GM18499 (cell line): ENCODE results near the gene IL10RB.
"Not testable (repeated sequence)": the region's sequence is repeated elsewhere in the genome, so short reads cannot be mapped to it uniquely, and the experiment has no call there.

ENCODE experiments used
- ATAC-seq: cut with Tn5 transposase; IDR thresholded peaks from one replicate; pipeline ENCODE4 v1.9.1; 2021; ENCODE audit warnings: moderate number of reproducible peaks; ENCODE audit not compliant: insufficient read depth, unreplicated experiment

The IL10RB gene

DNA sequence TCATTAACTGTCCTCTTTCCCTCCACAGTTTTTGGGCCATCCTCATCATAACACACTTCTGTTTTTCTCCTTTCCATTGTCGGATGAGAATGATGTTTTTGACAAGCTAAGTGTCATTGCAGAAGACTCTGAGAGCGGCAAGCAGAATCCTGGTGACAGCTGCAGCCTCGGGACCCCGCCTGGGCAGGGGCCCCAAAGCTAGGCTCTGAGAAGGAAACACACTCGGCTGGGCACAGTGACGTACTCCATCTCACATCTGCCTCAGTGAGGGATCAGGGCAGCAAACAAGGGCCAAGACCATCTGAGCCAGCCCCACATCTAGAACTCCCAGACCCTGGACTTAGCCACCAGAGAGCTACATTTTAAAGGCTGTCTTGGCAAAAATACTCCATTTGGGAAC, 30.0 kb downstream of the IL10RB start:
- no peak for ATAC-seq

DNA sequence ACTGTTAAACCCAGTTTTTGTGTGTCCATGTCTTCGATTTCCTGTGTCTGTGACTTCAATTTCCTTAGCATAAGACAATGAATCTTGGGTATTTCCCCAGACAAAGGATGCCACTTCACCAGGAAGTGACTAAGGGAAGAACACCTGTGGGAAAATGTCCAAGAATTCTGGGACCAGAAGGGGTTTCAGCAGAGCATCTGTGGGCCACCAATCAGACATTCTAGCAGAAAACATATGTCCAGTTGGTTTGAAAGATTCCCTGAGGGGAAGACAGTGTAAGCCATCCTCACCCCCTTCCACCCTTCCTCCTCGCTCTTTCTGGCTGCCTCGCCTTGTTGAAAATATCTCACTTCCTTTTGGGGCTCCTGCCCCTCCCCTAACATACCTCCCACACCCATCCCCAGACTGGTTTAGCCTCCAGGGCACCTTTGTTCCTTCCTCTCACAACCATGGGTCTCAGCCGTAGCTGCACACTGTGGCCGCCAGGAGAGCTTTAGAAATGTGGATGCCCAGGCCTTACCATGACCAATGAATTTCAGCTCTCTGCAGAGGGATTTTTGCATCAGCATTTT, 33.1 kb downstream of the IL10RB start:
- no peak for ATAC-seq

DNA sequence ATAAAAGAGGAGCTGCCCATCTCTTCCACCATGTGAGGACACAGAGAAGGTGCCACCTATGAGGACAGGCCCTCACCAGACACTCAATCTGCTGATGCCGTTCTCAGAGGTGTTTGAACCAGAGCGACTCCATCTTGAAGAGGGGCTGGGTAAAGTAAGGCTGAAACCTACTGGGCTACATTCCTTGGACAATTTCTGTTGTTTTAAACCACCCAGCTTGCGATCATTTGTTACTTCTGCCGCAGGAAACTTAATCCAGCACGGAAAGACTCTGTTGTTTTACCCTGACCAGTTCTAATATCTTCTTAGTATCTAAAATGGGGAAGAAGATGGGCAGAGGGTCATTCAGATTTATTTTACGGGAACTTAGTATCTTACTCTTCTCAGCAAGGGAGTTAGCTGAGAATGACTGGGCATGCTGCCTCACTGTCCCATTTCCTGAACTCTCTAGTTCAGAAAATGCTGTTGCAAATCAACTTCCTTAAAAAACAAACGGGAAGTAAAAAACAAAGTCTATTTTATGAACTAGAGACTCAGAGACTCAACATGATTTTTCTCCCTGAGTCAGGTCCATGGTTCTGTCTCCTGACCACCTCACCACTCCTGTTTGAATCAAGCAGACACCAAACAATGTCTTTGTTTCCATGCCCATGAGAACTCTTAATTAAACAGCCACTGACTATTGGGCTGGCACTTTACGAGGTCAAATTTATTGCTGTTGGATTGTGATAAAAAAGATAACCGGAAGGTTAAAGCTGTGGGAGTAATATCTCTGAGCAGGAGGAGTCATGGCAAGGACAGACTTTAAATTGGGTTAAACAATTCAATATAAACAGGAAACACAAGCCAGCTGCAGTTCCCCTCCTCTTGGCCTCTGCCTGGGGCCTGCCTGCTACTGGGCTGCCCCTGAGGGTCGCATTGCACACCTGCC, 34.8 kb downstream of the IL10RB start:
- no peak for ATAC-seq

DNA sequence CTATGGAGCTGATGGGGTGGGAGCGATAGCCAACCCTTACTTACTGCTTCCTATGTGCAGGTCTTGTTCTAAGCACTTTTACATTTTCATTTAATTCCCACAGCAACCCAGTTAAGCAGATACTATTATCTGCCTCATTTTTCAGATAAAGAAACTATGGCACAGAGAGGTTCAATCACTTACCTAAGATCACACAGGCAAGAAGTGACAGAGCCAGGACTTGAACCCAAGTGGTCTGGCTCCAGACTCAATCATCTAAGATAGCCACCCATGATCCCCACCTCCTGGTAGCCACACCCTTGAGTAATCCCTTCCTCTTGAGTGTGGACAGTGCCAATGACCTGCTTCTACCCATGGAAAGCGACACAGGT, 35.5 kb downstream of the IL10RB start:
- ATAC-seq, result no peak

DNA sequence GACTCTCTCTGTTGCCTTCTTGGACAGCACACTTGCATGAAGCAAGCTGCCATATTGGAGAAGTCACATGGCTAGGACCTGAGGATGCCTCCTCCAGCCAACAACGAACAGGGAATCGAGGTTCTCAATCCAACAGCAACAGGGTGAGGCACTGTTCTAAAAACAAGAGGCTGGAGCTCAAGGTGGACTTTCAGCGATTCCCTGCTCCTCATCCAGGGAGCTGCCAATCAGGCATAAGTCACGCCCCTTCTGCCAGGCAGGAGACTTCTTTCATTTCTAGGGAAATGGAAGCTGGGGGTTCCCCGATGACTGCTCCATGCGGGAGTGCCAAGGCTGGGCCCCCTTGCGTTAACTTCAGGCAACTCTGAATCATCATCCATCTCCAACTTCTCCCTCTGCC, 35.9 kb downstream of the IL10RB start:
- ATAC-seq, result no peak

DNA sequence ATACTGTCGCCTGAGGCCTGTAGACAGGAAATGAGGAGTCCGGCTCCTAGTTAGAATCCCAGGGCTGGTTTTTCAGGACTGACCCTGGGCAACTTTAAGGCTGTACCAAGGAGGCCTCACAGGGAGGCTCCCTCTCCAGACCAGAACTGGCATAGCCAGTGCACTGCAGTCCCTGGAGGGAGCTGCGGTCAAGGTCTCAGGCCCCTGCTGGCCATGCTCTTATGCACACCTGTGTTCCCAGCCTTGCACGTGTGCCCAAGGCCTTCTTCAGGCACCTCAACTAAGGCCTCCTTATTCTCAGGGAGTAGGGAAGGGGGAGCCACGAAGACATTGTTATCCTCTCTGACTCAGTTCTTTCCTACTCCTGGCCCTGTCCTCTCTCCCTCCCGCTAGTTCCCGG, 36.6 kb downstream of the IL10RB start:
- ATAC-seq, result no peak

DNA sequence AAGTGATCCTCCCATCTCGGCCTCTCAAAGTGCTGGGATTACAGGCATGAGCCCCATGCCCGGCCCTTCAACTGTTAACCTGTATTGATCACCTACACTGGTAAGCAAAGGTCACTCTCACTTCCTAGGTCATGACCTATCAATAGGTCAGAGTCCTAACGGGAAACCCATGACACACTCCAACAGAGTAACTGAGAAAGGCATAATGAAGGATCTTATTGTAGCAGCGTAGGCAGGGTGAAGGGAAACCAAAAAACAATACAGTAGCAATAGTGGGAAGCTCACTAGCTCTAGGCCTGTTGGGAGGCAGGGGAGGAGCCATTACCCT, 39.1 kb downstream of the IL10RB start:
- ATAC-seq, result no peak

DNA sequence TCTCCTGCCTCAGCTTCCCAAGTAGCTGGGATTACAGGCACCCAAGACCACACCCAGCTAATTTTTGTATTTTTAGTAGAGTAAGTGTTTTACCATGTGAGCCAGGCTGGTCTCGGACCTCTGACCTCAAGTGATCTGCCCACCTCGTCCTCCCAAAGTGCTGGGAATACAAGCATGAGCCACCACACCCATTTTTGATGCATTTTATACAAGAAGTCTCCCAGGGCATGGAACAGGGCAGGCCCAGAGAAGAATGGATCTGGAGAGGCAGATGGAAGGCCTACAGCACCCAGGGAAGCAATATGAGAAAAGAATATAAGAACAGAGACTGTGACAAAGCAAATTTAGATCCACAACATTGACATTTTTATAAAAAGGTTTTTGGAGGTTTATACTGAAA, 39.8 kb downstream of the IL10RB start:
- ATAC-seq, result no peak

DNA sequence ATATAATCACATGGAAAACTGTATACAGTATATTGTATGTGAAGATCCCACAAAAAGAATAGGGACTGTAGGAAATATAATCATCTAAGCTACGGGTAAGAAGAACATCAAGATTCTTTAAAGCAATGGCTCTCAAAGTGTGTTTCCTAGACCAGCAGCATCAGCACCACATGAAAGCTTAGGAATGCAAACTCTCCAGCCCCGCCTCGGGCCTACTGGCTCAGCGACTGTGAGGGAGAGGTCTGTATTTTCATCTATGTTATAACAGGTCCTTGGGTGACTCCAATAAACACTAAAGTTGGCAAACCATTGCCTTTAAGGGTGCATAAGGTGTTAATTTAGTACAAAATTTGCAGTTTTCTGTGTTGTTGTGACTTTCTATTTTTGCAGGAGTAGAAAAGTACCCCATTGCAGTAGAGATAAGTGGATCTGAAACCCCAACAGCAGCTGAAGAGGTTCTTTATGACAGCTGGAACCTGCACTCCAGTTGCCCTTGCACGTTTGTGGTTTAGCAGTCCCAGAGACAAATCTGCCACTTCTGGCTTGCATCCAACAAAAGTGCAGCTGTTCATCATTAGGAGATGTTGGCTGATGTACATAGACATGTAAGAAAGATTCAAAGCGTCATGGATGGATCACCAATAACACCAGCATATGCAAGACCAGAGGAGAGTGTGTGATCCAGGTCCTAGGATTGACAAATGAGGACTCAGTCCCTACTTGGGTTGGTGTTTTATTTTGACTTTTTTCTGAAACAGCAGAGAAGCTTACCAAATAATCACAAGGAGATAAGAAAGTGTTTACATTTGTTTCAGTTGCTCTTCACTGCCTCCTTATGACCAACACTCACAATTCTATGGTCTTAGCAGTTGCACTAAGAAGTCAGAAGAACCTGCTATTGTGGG, 42.7 kb downstream of the IL10RB start:
- ATAC-seq, result no peak

DNA sequence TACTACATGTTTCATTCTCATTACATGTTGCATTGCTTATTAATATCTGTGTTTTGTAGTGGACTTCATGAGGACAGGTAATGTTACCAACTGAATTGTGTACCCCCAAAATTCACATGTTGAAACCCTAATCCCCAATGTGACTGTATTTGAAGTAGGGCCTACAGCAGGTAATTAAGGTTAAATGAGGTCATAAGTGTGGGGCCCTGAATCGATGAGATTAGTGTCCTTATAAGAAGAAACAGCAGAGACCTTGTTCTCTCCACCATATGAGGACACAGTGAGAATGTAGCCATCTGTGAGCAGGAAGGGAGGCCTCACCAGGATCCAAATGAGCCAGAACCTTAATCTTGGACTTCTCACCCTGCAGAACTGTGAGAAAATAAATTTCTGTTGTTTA, 43.6 kb downstream of the IL10RB start:
- ATAC-seq, result no peak

DNA sequence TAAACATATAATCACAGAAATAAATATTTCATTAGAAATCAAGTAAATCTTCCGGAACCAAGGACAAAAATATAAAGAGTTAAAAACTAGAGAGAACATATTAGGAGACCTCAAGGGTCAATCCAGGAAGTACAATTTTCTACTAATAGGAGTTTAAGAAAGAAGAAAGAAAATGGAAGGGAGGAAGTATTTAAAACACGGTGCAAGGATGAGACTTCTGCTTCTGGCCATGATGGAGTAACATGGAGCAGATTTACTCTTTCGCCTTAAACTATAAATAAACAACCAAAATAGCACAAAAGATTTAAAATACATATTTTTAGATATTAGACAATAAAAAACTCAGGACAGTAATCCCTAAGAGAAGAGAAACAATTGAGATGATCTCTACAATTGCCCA, 46.0 kb downstream of the IL10RB start:
- ATAC-seq, result no peak

DNA sequence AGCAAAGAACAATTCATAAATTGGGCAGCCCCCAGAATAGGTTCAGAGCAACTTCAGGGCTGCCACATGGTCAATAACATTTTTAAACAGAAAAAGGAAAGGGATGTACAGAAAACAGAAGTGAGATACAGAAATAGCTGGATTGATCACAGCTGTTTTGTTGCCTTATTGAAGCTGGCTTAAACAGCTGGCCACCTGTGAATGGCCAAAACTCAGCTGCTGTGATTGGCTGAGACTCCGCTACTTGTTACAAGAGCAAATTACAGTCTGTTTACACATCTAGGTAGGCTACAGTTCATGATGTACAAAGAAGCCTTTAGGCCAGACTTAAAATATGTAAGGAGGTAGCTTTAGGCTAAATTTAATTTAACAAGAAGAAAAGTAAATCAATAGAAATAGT, 47.0 kb downstream of the IL10RB start:
- ATAC-seq, result no peak

DNA sequence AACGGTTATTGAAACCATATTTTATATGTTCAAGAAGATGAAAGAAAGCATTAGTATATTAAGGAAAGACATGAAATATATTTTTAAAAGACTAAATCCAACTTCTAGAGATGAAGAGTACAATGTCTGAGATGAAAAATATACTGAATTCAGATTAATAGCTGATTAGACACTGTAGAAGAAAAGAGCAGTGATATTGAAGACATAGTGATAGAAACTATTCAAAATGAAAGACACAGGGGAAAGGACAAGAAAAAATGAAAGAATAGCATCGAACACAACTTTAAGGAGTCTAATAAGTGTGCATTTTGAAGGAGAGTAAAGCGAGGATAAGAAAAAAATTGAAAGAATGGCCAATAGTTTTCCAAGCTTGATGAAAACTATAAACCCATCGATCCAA, 47.4 kb downstream of the IL10RB start:
- ATAC-seq, result no peak

DNA sequence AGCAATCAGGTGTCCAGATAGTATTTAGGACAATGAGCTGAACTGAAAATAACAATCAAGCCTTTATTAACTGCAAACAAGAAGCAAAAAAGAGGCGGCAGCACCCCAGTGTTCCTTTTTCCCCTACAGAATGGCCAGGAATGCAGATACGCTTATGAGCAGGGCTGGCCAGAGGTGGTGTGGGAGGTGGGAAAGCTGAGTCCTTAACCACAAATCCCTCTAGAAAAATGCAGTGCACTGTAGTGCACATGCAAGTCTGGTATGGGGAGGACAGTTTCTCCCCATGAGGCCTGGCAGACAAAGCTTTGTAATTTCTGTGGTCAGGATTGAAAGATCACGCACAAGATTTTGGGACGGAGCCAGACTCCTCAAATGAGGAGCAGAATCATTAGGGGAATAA, 47.9 kb downstream of the IL10RB start:
- no peak for ATAC-seq

DNA sequence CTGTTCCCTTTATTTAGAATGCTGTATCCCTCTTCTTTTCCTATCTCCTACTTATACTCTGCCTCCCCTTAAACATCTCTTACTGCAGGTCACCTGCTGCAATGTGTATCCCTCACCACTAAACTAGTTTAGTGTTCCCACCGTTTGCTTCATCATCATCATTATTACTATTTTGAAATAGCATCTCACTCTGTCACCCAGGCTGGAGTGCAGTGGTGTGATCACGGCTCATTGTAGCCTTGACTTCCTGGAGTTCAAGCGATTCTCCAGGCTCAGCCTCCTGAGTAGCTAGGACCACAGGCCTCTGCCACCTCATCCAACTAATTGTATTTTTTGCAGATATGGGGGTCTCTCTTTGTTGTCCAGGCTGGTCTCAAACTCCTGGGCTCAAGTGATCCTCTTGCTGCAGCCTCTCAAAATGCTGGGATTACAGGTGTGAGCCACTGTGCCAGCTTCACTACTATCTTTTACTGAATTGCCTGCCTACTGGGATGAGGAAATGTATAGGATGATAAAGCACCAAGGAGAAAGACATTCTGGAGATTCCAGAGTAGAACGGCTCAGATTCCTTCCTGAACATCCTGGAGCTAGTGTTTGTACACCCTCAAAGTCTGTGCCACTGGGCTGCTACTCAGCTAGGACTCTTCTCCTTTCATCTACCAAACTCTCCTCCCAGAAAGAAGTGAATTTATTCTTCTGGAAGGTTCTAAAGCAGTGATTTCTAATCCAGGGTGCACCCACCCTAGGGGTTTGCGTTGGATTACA, 50.0 kb downstream of the IL10RB start:
- no peak for ATAC-seq

DNA sequence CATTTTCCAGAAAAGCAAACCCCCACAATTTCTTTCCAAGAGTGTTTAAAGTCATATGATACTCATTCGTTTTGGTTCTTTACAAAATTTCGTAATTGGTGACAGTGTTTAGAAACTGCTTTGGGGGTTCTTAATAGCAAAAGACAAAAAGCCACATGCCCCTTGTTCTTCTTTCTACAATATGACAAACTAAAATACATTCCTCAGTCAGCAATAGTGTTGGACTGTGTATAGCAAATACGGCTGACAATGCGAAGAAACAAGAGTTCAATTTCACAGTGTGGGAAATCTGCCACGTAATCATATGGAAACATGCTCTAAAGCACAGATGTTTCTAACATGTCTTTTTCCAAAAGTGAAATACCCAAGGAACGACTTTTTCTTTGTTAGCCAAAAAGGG, 51.0 kb downstream of the IL10RB start:
- ATAC-seq, result no peak

DNA sequence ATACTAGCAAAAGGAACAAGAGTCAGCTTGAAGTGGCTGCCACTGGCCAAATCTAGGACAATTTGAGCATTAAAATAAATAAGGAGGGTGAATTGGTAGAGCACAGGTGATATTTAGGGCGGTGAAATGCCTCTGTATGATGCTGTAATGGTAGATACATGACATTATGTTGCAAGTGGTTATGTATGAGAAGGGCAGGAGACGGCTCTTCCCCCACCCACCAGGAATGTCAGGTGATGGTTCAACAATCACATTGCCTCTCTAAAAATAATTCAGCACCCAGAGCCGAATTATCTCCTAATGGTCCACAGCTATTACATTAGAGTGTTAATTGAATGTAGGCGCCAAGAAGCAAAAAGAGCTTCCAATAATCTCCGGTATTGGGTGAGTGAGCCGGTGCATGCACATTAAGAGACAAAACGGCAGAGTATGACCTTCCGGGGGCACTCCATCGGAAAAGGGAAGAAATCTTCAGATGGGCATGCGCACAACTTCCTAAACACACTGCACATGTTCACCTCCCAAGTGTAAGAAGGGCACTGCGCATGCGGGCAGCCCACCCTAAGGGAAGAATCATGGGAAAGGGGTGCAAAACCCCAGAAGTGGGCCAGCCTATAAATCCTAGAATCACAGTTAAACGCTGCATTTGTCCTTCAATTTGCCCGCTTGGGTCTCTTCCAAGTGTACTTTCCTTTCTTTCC, 51.8 kb downstream of the IL10RB start:
- no peak for ATAC-seq

DNA sequence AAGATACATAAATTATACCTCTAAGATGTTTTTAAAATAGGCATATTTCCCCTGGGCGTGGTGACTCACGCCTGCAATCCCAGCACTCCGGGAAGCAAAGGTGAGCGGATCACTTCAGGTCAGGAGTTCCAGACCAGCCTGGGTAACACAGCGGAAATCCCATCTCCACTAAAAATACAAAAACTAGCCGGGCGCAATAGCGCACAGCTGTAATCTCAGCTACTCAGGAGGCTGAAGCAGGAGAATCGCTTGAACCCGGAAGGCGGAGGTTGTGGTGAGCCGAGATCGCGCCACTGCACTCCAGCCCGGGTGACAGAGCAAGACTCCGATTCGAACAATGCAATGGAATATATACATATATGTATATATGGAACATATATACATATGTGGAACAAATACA, 54.8 kb downstream of the IL10RB start:
- not testable (repeated sequence) for ATAC-seq

DNA sequence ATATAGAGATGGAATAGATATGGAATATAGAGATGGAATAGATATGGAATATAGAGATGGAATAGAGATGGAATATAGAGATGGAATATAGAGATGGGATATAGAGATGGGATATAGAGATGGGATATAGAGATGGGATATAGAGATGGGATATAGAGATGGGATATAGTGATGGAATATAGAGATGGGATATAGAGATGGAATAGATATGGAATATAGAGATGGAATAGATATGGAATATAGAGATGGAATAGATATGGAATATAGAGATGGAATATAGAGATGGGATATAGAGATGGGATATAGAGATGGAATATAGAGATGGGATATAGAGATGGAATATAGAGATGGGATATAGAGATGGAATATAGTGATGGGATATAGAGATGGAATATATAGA, 57.4 kb downstream of the IL10RB start:
- ATAC-seq, result not testable (repeated sequence)
